Muscle of arm (tissue), 12 donors: ENCODE data around the gene ZNF576. TPM values are rescaled to one million over a fixed set of nuclear protein-coding genes. Genes with fewer than 3 reads are reported as not detected.
A peak's percentile ranks its signal among the peaks of the same experiment; 100 is the strongest.
"Not testable (repeated sequence)": the region's sequence is repeated elsewhere in the genome, so short reads cannot be mapped to it uniquely, and the experiment has no call there.

Experiments
- DNase-seq: peaks from one replicate; pipeline ENCODE4 v3.0.0-alpha.2; 2013
- polyA plus RNA-seq, 12 donors: library from polyadenylated mRNA; unstranded; fragments of 120-200 nt; gene quantifications; one replicate each; pipeline ENCODE4 v1.2.1, GENCODE V29; 2013; ENCODE audit not compliant: insufficient read length in 12 of 12

ZNF576 gene
- polyA plus RNA-seq, 12 donors = 7.2 to 11.6 (median 8.4) TPM; not detected in 2

- no peak for DNase-seq
These were observed 24.2 kb upstream of the ZNF576 start for GRCh38 chr19:43572171-43572588.

DNA sequence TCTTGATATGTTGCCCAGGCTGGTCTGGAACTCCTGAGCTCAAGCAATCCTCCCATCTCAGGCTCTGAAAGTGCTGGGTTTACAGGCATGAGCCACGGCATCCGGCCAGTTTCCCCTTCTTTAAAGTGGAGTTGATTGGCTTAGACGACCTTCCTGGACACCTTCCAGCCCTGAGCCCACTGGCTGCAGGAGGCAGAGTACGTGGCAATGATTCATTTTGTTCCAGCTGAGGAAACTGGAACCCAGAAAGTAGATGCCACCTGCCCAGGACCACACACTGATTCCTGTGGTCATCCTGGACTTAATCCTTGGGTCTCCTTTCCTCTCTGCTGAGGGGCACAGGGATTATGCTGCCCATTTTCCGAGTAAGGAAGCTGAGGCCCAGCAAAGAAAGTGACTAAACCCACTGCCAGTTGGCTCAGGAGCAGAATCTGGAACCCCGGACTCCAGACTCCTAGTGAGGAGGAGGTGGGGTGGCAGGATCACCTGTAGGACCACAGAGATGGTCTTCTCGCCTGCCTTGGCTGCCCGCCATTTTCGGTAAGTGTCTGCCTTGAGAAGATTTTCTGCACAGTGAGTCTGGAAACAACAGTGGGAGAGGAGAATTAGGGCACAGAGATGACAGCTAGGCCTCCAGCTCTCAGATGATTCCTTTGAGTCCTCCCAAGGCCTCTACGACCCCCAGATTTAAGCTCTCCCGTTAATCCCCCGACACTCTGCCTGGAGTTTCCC is 21.8 kb upstream of the ZNF576 start:
- no peak for DNase-seq

DNA sequence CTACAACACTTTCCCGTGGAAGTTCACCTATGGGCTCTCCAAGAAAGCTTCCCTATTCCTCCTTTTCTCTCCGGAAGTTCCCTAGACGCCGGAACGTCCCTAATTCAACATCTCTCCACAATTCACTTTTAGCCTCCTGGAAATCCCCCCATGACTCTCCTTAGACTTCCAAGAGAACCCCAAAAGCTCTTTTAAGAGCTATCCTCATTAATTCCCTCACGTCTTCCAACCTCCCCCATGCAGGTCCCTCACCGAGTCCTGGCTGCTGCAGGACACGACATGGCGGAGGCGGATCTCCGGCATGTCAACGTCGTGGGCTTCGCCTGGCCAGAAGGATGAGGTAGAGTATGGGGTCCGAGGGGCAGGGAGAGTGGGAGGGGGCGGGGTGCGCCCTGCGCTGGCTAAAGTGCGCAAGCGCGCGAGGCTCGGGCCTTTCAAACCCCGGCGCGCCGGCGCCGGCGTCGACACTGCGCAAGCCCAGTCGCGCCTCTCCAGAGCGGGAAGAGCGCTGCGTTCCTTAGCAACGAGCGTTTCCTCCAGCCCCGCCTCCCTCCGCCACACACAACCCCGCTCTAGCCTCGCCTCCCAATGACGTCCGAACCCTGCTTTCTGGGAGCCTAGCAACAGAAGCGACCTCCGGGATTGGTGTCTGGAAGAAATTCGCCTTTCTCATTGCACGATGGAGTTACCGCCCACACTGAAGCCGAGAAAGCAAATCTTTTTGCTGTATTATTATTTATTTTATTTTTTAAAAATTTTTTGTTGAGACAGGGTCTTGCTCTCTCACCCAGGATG is 21.0 kb upstream of the ZNF576 start, which contains the start of the genes PINLYP and XRCC1:
TSS of gene PINLYP (plus strand) at position 646 of the 795 bp plus-strand sequence. CDS start 1,391 bp downstream, outside the sequence.
TSS of gene XRCC1 (minus strand) at position 372 of the 795 bp plus-strand sequence. CDS start at position 303, 69 bp downstream.
- DNase-seq = peak; percentile 99

DNA sequence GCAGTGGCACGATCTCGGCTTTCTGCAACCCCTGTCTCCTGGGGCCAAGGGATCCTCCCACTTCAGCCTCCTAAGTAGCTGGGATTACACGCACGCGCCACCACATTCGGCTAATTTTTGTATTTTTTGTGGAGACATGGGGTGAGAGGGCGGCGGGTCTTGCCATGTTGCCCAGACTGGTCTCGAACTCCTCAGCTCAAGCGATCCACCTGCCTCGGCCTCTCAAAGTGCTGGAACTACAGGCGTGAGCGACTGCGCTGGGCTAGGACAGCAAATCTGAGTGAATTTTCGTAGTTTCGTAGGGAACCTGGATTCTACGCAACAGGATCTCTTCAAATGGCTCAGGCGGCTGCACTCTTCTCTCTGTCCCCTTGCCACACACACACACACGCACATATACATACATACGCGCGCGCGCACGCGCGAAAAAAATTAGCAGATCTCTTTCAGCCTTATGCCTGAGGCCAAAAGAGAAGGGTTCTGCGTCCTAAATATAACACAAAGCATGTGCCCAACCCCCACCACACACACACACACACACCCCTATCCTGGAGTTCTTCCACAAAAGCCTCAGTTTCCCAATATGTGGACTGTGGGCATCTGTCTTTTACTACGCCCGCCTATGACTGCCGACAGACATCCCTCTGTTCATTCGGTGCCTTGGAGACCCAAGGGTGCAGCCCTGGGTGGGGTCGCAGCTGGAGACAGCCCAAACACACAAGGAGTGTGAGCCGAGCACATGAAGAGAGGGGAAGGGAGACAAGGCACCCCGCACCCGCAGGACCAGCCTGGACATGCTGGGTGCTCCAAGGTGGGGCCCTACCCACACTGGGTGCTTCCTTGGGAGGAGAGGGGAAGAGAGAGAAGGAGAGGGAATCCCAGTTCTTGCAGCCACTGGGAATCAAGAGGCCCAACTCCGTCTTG is 20.2 kb upstream of the ZNF576 start:
- no peak for DNase-seq

GRCh38 chr19:43578787-43579186 is 17.6 kb upstream of the ZNF576 start:
- DNase-seq = no peak

DNA sequence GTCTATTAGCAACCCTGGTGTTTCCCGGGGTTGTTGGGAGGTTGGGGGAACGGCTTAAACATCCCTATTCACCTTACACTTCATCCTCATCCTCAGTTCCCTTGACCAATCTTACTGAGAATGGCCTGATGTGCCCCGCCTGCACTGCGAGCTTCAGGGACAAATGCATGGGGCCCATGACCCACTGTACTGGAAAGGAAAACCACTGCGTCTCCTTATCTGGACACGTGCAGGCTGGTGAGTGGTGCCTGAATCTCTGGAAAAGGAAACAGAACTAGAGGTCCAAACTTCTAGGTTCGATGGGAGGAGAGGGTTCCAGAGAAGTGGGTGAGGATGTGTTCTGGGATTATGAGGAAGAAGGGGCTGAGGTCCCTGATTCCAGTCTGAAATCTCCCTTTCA is 14.9 kb upstream of the ZNF576 start:
- DNase-seq = no peak

DNA sequence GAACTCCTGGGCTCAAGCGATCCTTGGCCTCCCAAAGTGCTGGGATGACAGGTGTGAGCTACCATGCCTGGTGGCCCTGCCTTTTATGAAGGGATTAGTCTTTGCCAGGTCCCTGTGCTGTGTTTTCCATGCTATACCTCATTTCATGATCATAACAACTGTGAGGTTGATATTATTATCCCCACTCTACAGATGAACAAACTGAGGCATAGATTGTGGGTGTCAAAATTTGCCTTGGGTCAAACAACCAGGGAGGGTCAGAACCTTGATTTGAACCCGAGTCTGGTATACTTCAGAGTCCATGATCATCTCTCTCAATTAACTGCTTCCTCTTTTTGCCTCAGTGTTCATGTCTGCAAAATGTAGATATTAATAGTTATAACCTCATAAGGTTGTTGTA is 13.9 kb upstream of the ZNF576 start:
- DNase-seq = no peak

DNA sequence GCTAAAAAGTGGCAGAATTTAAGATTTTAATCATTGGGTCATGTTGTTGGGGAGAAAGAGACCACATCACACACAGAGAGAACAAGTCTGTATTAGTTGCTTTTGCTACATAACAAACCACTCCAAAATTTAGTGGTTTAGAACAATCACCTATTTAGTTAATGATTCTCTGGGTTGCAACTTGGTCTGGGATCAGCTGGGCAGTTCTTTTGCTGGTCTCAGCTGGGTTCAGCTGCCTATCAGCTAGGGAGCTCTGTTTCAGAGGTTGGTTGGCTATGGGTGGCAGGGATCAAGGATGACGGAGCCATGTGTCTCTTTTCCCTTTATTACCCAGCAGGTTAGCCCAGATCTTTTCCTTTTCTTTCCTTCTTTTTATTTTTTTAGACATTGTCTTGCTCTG is 11.9 kb upstream of the ZNF576 start:
- no peak for DNase-seq

DNA sequence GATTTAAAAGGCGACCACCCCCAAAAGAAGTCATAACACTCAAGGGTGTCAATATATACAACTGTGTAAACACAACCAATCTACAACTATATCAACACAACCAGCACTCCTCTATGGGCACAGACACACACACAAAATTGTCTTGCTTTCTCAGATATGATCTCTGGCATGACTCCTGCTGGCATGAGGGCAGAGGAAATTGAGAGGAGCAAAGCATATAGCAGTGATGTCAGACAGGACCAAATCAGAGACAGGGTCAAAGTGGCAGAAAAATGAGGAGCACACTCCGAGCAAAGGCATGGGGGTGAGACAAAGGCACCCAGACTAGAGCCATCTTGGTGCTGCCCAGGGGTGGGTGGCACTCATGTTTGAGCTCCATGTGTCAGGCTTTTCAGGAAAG is 10.0 kb upstream of the ZNF576 start:
- no peak for DNase-seq

GRCh38 chr19:43587029-43587428 is 9.4 kb upstream of the ZNF576 start:
- DNase-seq = not testable (repeated sequence)

- DNase-seq = no peak
These were observed 7.1 kb upstream of the ZNF576 start for GRCh38 chr19:43589277-43589676.

GRCh38 chr19:43589678-43590077 is 6.7 kb upstream of the ZNF576 start:
- DNase-seq = no peak

DNA sequence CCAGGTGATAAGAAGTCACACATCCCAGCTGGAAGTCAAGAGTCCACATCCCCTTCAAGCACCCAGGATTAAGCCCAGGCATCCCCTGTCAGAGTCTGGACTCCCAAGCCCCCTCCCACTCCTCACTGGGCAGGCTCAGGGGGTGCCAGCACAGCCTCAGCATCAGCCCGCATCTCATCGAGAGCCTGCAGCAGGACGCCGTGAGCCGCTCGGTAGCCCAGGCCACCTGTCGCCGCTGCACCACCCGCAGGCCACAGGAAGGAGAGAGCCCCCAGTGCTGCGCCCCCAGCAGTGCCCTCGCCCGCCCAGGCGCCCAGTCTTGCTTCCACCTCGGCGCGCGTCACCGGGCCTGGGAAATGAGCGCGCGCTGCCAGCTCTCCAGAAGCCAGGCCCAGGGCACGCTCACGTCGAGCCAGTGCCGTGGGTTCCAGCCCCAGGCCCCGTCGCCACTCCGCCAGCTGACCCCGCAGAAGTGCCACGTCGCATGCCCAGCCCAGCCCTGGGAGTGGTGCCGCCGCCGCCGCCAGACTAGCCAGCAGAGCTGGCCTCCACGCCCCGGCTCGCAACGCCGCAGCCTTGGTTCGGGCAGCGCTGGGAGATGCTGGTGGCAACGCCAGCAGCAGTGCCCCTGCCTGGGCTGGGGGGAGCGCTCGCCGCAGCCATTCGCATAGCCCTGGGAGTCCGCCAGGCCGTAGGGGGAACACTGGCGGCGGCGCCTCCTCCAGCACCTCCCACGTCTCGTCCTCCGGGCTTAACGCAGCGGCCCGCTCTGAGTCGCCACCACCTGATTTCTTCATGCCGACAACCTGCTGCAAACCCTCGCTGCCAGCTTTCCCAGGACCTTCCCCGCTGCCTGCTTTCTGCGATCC is 4.3 kb upstream of the ZNF576 start:
- DNase-seq = no peak

DNA sequence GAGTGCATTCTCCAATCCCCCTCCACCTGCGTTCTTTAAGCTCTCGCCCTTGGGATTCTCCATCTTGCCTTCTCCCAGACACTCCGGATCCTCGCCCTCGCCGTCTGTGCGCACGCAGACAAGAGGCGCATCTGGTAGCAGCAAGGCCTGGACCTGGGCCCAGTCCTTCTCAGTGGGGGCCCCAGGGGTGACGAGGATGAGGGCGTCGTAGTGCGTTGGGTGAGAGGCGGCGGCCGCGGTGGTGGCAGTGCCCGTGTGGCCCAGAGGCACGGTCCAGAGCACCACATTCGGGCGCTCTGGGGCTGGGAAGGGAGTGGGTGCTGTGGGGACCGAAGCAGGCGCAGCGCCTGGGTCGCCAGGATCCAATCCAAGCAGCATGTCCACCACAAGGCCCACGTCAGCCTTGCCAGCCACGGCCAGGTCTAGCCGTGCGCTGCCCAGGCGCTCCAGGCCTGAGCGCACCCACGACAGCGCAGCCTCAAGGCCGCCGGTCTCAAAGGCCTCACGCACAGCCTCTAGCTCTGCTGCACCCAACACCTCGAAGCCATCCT is 3.5 kb upstream of the ZNF576 start:
- DNase-seq = no peak

GRCh38 chr19:43594081-43594697 is 2.2 kb upstream of the ZNF576 start:
- DNase-seq = no peak

DNA sequence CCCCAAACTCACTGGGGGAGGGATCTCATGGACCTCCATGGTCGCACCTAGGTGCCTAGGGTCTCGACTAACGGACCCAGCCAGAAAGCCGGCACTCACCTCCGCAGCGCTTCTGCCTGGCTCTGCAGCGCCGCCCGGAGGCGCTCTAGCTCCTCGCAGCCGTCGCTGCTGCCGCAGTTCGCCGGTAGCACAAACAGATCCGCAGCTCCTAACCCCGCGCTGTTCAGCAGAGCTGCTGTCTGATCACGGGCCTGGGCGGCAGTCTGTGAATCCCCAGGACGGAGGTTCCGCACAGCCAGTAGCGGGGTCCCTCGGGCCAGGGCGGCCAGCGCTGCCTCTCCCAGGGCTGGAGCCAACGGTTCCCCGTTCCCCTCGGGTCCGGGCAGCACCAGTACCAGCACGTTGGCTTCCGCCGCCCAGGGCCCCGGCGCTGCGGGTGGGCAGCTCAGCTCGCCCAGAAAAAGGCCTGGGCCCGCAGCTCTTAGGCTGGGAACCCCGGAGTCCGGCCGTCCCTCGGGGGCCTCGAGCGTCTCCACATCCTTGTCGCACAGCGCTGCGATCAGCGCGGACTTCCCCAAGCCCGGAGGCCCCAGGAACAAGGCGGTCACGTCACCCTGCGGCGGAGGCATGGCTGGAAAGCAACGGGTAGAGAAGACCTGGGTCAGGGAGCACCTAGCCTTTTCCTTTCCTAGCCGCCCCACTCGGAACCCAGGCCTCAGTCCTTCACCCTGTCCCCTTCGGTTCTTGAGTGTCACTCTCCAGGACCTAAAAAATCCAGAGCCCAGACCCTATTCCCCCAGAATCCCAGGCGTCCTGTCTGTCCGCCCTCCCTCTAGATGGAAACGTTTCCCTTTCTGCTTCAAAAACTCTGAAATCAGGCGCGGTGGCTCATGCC is 1.4 kb upstream of the ZNF576 start:
- DNase-seq = peak; percentile 55

DNA sequence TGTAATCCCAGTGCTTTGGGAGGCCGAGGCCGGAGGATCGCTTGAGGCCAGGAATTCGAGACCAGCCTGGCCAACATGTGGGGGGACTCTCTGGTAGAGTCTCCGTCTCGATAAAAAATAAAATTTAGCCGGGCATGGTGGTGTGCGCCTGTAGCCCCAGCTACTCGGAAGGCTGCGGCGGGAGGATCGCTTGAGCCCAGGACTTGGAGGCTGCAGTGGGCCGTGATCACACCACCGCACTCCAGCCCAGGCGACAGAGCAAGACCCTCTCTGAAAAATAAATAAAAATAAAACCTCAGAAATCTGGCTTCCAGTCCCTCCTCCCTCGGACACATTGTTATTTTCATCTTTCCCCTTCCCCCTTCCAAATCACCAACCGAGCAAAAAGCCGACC is 793 bp upstream of the ZNF576 start:
- DNase-seq = no peak

DNA sequence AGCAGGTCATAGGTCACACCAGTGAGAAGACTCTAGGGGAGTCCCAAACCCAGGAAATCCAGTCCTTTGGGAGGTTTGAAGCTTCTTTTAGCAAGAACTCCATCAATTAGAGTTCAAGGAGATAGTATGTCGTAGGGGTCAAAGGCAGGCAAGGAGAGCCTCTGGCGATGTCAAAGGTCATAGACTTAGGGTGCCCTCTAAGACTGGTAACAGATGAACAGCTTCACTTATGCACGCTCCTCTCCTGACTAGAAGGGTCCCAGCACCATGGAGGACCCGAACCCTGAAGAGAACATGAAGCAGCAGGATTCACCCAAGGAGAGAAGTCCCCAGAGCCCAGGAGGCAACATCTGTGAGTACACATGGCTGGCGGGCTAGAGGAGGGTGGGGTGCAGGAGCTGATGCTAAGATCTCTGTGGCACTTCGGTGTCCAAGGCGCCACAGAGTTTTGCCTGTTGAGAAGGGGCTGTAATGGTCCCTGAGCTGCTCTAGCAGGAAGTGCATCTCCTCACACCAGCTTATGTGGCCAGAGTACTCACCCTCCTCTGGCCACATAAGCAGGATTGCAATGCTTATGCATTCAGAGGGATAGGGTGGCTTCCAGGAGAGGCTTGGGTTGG is 557 bp downstream of the ZNF576 start:
- DNase-seq = no peak

- no peak for DNase-seq
These were observed 1.5 kb downstream of the ZNF576 start for GRCh38 chr19:43597876-43598275.
